ENCODE measurements around the gene WNT1.

The WNT1 gene

DNA sequence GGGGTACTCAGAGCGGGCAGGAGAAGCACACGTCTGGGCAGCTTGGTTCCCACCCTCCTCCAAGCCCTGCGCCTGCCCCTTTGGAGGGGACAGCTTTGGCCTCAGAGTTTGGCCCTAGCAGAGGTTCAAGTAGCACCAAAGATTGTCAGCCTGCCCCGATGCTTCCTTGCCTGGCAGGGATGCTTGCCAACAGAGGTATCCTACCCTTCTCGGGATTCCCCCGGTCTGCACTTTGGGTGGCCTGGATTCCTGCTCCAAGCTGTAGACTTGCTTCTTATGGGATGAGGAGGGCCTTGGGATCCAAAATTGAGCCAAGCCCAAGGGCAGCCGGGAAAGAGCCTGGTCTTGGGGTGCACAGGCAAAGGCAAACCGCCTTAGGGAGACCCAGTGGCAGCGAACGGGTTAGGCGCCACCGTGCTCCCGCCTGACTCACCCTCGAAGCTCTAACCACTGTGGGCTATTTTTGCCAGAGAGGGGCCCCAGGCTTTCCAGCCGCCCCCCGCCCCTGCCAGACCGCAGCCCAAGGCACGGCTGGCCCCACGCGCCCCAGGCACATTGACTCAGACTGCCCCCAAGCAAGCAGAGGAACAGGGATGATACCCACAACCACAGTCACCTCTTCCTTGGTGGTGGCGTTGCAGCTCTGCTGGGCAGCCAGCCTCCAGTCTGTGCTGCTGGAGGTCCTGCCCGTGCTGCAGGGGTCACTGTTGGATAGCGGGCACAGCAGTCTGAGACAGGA is 5.7 kb upstream of the WNT1 start:
- Histone ChIP-seq H3K4me3 (ENCODE audit: insufficient read depth in 1 of 2, low read depth in 1 of 2, low read length in 2 of 2) (no peak overlapping the region), H2BK5ac (ENCODE audit: low read depth, low read length, poor library complexity, severe bottlenecking) (no peak overlapping the region), H2BK15ac (ENCODE audit: low read depth, poor library complexity, severe bottlenecking) (peak overlapping the region; percentile 34), H3K27ac (ENCODE audit: low read length, poor library complexity, severe bottlenecking) (no peak overlapping the region), H3K79me1 (replicated peaks; ENCODE audit: low read length, poor library complexity, severe bottlenecking) (no peaks in the 10 kb centered on the region), H2AFZ (ENCODE audit: low read depth, low read length) (peak overlapping the region; percentile 32), H2AK5ac (ENCODE audit: low read length, severe bottlenecking) (no peak overlapping the region), H3K9me3 (ENCODE audit: control insufficient read depth, low read length) (no peaks in the 10 kb centered on the region), H3K18ac (ENCODE audit: low read depth in 1 of 2, low read length in 2 of 2) (no peak overlapping the region), H3K4me2 (ENCODE audit: low read length, poor library complexity, severe bottlenecking) (no peak overlapping the region), H3K14ac (ENCODE audit: low read length in 2 of 2) (peak overlapping the region in 1 of 2 experiments; percentile 41), H3K27me3 (ENCODE audit: control insufficient read depth in 1 of 2, insufficient read depth in 1 of 2, low read length in 2 of 2) (peaks cover 96 to 99% of the 10 kb centered on the region in 2 experiments), H2BK12ac (ENCODE audit: low read length in 2 of 2) (no peak overlapping the region), H3K4me1 (ENCODE audit: control insufficient read depth, insufficient read depth, low read depth, low read length) (peaks cover 38% of the 10 kb centered on the region), H3K4ac (ENCODE audit: low read depth in 1 of 2, low read length in 2 of 2) (no peak overlapping the region), H2BK120ac (ENCODE audit: low read depth, low read length) (no peak overlapping the region), H3K36me3 (ENCODE audit: control insufficient read depth in 1 of 2, insufficient read depth in 2 of 2, low read depth in 1 of 2, low read length in 2 of 2) (no peaks in the 10 kb centered on the region), H3K23ac (ENCODE audit: low read length in 2 of 2) (no peak overlapping the region), H4K8ac (ENCODE audit: low read length) (no peak overlapping the region), H3K9ac (ENCODE audit: low read length) (no peak overlapping the region), H4K91ac (ENCODE audit: low read length) (no peak overlapping the region)
- 34% methylated on average over 23 of the region's 23 CpGs for WGBS
- DNase-seq = peak; percentile 58

GRCh38 chr12:48972952-48973483 is 5.1 kb upstream of the WNT1 start:
- H3K4me2 ChIP-seq (ENCODE audit: low read length, poor library complexity, severe bottlenecking) = no peak overlapping the region
- H3K4me3 ChIP-seq (ENCODE audit: insufficient read depth in 1 of 2, low read depth in 1 of 2, low read length in 2 of 2) = no peak overlapping the region
- no peak overlapping the region for H2BK5ac ChIP-seq (ENCODE audit: low read depth, low read length, poor library complexity, severe bottlenecking)
- no peak overlapping the region for H4K8ac ChIP-seq (ENCODE audit: low read length)
- H3K18ac ChIP-seq (ENCODE audit: low read depth in 1 of 2, low read length in 2 of 2) = no peak overlapping the region
- no peak overlapping the region for H3K27ac ChIP-seq (ENCODE audit: low read length, poor library complexity, severe bottlenecking)
- no peak overlapping the region for H2BK15ac ChIP-seq (ENCODE audit: low read depth, poor library complexity, severe bottlenecking)
- no peak overlapping the region for H2BK12ac ChIP-seq (ENCODE audit: low read length in 2 of 2)
- no peak overlapping the region for H2AFZ ChIP-seq (ENCODE audit: low read depth, low read length)
- H3K27me3 ChIP-seq (ENCODE audit: control insufficient read depth in 1 of 2, insufficient read depth in 1 of 2, low read length in 2 of 2) = peaks cover 96 to 98% of the 10 kb centered on the region in 2 experiments
- no peaks in the 10 kb centered on the region for H3K36me3 ChIP-seq (ENCODE audit: control insufficient read depth in 1 of 2, insufficient read depth in 2 of 2, low read depth in 1 of 2, low read length in 2 of 2)
- H3K9ac ChIP-seq (ENCODE audit: low read length) = no peak overlapping the region
- H3K23ac ChIP-seq (ENCODE audit: low read length in 2 of 2) = no peak overlapping the region
- H3K14ac ChIP-seq (ENCODE audit: low read length in 2 of 2) = peak overlapping the region in 1 of 2 experiments; percentile 41
- no peak for DNase-seq
- no peaks in the 10 kb centered on the region for H3K79me1 ChIP-seq (replicated peaks; ENCODE audit: low read length, poor library complexity, severe bottlenecking)
- H4K91ac ChIP-seq (ENCODE audit: low read length) = no peak overlapping the region
- peaks cover 40% of the 10 kb centered on the region for H3K4me1 ChIP-seq (ENCODE audit: control insufficient read depth, insufficient read depth, low read depth, low read length)
- WGBS = 44% methylated on average over 3 of the region's 3 CpGs
- H3K4ac ChIP-seq (ENCODE audit: low read depth in 1 of 2, low read length in 2 of 2) = no peak overlapping the region
- no peak overlapping the region for H2AK5ac ChIP-seq (ENCODE audit: low read length, severe bottlenecking)
- H3K9me3 ChIP-seq (ENCODE audit: control insufficient read depth, low read length) = no peaks in the 10 kb centered on the region
- H2BK120ac ChIP-seq (ENCODE audit: low read depth, low read length) = no peak overlapping the region

GRCh38 chr12:48973531-48973930 is 4.6 kb upstream of the WNT1 start:
- Histone ChIP-seq H3K9me3 (ENCODE audit: control insufficient read depth, low read length) (no peaks in the 10 kb centered on the region), H3K23ac (ENCODE audit: low read length in 2 of 2) (peak overlapping the region in 1 of 2 experiments; percentile 5)
- WGBS = 22% methylated on average over 12 of the region's 12 CpGs

DNA sequence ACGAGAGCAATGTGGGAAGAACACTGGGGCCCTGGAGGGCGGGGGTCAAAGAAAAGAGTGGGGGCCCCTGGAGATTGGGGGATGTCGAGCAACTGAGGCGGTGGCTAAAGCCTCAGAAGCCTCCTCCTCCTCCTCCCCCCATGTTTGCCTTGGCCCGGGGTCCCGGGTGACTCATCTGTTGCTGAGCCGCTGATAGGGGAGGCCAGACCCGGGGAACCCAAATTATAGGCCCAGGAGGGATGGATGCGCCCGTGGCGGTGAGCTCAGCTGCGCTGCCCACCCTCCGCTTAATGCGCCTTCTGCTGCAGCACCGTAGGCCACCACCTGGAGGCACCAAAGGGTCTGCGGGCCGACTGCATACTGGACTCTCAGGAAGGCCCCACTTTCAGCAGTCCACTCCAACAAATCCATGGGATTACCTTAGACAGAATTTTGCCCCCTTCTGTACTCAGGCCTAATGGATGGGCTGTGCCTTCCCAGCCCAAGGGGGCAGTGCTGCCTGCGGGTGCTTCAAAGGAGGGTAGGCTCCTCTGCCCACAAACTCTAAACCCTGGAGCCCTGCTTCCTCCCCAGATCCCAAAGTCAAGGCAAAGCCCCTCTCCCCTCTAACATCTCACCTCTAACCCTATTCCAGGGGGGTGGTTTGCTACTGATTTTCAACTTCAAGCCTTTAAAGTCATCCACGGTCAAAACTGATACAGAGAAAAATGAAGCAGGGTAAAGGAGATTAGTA is 4.0 kb upstream of the WNT1 start:
- H3K23ac ChIP-seq (ENCODE audit: low read length in 2 of 2) = no peak overlapping the region
- H3K4ac ChIP-seq (ENCODE audit: low read depth in 1 of 2, low read length in 2 of 2) = no peak overlapping the region
- H2AFZ ChIP-seq (ENCODE audit: low read depth, low read length) = no peak overlapping the region
- 8% methylated on average over 17 of the region's 19 CpGs for WGBS
- H2BK120ac ChIP-seq (ENCODE audit: low read depth, low read length) = no peak overlapping the region
- no peaks in the 10 kb centered on the region for H3K9me3 ChIP-seq (ENCODE audit: control insufficient read depth, low read length)
- H3K4me3 ChIP-seq (ENCODE audit: insufficient read depth in 1 of 2, low read depth in 1 of 2, low read length in 2 of 2) = no peak overlapping the region
- H3K27ac ChIP-seq (ENCODE audit: low read length, poor library complexity, severe bottlenecking) = no peak overlapping the region
- H3K79me1 ChIP-seq (replicated peaks; ENCODE audit: low read length, poor library complexity, severe bottlenecking) = no peaks in the 10 kb centered on the region
- H2AK5ac ChIP-seq (ENCODE audit: low read length, severe bottlenecking) = no peak overlapping the region
- H3K18ac ChIP-seq (ENCODE audit: low read depth in 1 of 2, low read length in 2 of 2) = no peak overlapping the region
- H2BK5ac ChIP-seq (ENCODE audit: low read depth, low read length, poor library complexity, severe bottlenecking) = no peak overlapping the region
- H3K4me1 ChIP-seq (ENCODE audit: control insufficient read depth, insufficient read depth, low read depth, low read length) = peaks cover 48% of the 10 kb centered on the region
- H3K4me2 ChIP-seq (ENCODE audit: low read length, poor library complexity, severe bottlenecking) = no peak overlapping the region
- H4K8ac ChIP-seq (ENCODE audit: low read length) = no peak overlapping the region
- no peak overlapping the region for H4K91ac ChIP-seq (ENCODE audit: low read length)
- no peak overlapping the region for H3K14ac ChIP-seq (ENCODE audit: low read length in 2 of 2)
- DNase-seq = peak; percentile 47
- peak overlapping the region; percentile 44 for H3K9ac ChIP-seq (ENCODE audit: low read length)
- no peaks in the 10 kb centered on the region for H3K36me3 ChIP-seq (ENCODE audit: control insufficient read depth in 1 of 2, insufficient read depth in 2 of 2, low read depth in 1 of 2, low read length in 2 of 2)
- no peak overlapping the region for H2BK15ac ChIP-seq (ENCODE audit: low read depth, poor library complexity, severe bottlenecking)
- H2BK12ac ChIP-seq (ENCODE audit: low read length in 2 of 2) = no peak overlapping the region
- peaks cover 96 to 97% of the 10 kb centered on the region in 2 experiments for H3K27me3 ChIP-seq (ENCODE audit: control insufficient read depth in 1 of 2, insufficient read depth in 1 of 2, low read length in 2 of 2)

More at GRCh38 chr12:48973531-48973930, 4.6 kb upstream of the WNT1 start:
- H3K4me1 ChIP-seq (ENCODE audit: control insufficient read depth, insufficient read depth, low read depth, low read length) = peaks cover 45% of the 10 kb centered on the region
- no peak overlapping the region for H2AFZ ChIP-seq (ENCODE audit: low read depth, low read length)
- no peaks in the 10 kb centered on the region for H3K79me1 ChIP-seq (replicated peaks; ENCODE audit: low read length, poor library complexity, severe bottlenecking)
- no peak overlapping the region for H2BK12ac ChIP-seq (ENCODE audit: low read length in 2 of 2)
- no peak overlapping the region for H3K14ac ChIP-seq (ENCODE audit: low read length in 2 of 2)
- no peak overlapping the region for H2AK5ac ChIP-seq (ENCODE audit: low read length, severe bottlenecking)
- H3K4me2 ChIP-seq (ENCODE audit: low read length, poor library complexity, severe bottlenecking) = no peak overlapping the region
- no peak overlapping the region for H2BK120ac ChIP-seq (ENCODE audit: low read depth, low read length)
- H4K8ac ChIP-seq (ENCODE audit: low read length) = no peak overlapping the region
- H2BK15ac ChIP-seq (ENCODE audit: low read depth, poor library complexity, severe bottlenecking) = no peak overlapping the region
- no peak for DNase-seq
- H3K36me3 ChIP-seq (ENCODE audit: control insufficient read depth in 1 of 2, insufficient read depth in 2 of 2, low read depth in 1 of 2, low read length in 2 of 2) = no peaks in the 10 kb centered on the region
- H3K27ac ChIP-seq (ENCODE audit: low read length, poor library complexity, severe bottlenecking) = no peak overlapping the region
- no peak overlapping the region for H2BK5ac ChIP-seq (ENCODE audit: low read depth, low read length, poor library complexity, severe bottlenecking)
- H4K91ac ChIP-seq (ENCODE audit: low read length) = no peak overlapping the region
- no peak overlapping the region for H3K4me3 ChIP-seq (ENCODE audit: insufficient read depth in 1 of 2, low read depth in 1 of 2, low read length in 2 of 2)
- H3K27me3 ChIP-seq (ENCODE audit: control insufficient read depth in 1 of 2, insufficient read depth in 1 of 2, low read length in 2 of 2) = peaks cover 96% of the 10 kb centered on the region in 2 experiments
- H3K4ac ChIP-seq (ENCODE audit: low read depth in 1 of 2, low read length in 2 of 2) = no peak overlapping the region
- no peak overlapping the region for H3K18ac ChIP-seq (ENCODE audit: low read depth in 1 of 2, low read length in 2 of 2)
- no peak overlapping the region for H3K9ac ChIP-seq (ENCODE audit: low read length)

Data from mesenchymal stem cell (in vitro differentiated cells and primary cell).